GM23338 (cell line): ENCODE measurements around the gene PTPN13.

ENCODE experiments used
- CREB1 ChIP-seq: fragments of 250-450 bp; sonication (Bioruptor Pico); IDR thresholded peaks from 2 replicates; pipeline ENCODE4 v1.5.0; 2020; ENCODE audit warnings: low read depth, mild to moderate bottlenecking, moderate library complexity
- ETS1 ChIP-seq: IDR thresholded peaks from 2 replicates; pipeline ENCODE4 v1.6.1; 2016; ENCODE audit warnings: antibody characterized with exemption
- EZH2 ChIP-seq: fragments of 200-600 bp; sonication (generic); IDR thresholded peaks from one replicate; pipeline ENCODE4 v1.8.0; 2017; ENCODE audit warnings: antibody characterized with exemption, mild to moderate bottlenecking, low read depth; ENCODE audit not compliant: unreplicated experiment
- POLR2AphosphoS5 ChIP-seq: IDR thresholded peaks from 2 replicates; pipeline ENCODE4 v1.6.1; 2016; ENCODE audit warnings: antibody characterized with exemption, low read depth
- REST ChIP-seq: IDR thresholded peaks from one replicate; pipeline ENCODE4 v1.6.1; 2018; ENCODE audit warnings: antibody characterized with exemption; ENCODE audit not compliant: unreplicated experiment
- ZNF331 ChIP-seq: fragments of 250-450 bp; sonication (Bioruptor Pico); IDR thresholded peaks from 2 replicates; pipeline ENCODE4 v1.5.0; 2020; ENCODE audit warnings: low read depth, mild to moderate bottlenecking, moderate library complexity
- TF ChIP-seq, protein P1 (sequence below), 2 experiments: fragments of 200-600 bp in 1 of 2; sonication (generic) in 1 of 2; conservative IDR thresholded peaks; 2 replicates each; pipeline versions ENCODE4 v1.5.1 to v1.6.1; 2016 to 2017; ENCODE audit warnings: antibody characterized with exemption in 2 of 2, low read depth in 2 of 2, mild to moderate bottlenecking in 2 of 2, moderate library complexity in 1 of 2

GRCh38 chr4:86556791-86557415, 37.2 kb upstream of the PTPN13 start:
- TF ChIP-seq, protein P1, sequence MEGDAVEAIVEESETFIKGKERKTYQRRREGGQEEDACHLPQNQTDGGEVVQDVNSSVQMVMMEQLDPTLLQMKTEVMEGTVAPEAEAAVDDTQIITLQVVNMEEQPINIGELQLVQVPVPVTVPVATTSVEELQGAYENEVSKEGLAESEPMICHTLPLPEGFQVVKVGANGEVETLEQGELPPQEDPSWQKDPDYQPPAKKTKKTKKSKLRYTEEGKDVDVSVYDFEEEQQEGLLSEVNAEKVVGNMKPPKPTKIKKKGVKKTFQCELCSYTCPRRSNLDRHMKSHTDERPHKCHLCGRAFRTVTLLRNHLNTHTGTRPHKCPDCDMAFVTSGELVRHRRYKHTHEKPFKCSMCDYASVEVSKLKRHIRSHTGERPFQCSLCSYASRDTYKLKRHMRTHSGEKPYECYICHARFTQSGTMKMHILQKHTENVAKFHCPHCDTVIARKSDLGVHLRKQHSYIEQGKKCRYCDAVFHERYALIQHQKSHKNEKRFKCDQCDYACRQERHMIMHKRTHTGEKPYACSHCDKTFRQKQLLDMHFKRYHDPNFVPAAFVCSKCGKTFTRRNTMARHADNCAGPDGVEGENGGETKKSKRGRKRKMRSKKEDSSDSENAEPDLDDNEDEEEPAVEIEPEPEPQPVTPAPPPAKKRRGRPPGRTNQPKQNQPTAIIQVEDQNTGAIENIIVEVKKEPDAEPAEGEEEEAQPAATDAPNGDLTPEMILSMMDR (conservative IDR thresholded peaks at IDR 0.05; ENCODE audit: low read depth in 2 of 2), result no peak
- TF ChIP-seq CREB1 (no peak), POLR2AphosphoS5 (no peak), REST (no peak), EZH2 (no peak), ZNF331 (no peak), ETS1 (no peak)
